T-cell (primary cell): Measurements from ENCODE around the gene NMNAT3. TPM values are rescaled to one million over a fixed set of nuclear protein-coding genes. Genes with fewer than 3 reads are reported as not detected.

Experiments
- ATAC-seq, 4 experiments: fragments of 200-7000 bp in 3 of 4; fragments of 150-1000 bp in 1 of 4; cut with Tn5 transposase; replicated peaks in 1 of 4; 1 replicate in 3 of 4; 2 replicates in 1 of 4; pipeline ENCODE4 v1.10.0; 2021; ENCODE audit warnings: moderate library complexity in 3 of 4, mild to moderate bottlenecking in 2 of 4, moderate number of reproducible peaks in 1 of 4
- CTCF ChIA-PET, 2 donors: fragments of 300-600 bp; sonication (Branson Sonifier 250); formaldehyde crosslinking; loops; one replicate each; lab custom pipeline; 2022; ENCODE audit warnings: antibody characterized with exemption in 2 of 2; lab: Charles Lee
- POLR2A ChIA-PET, 2 donors: fragments of 300-600 bp; sonication (Branson Sonifier 250); formaldehyde crosslinking; loops; one replicate each; lab custom pipeline; 2022; ENCODE audit warnings: antibody characterized with exemption in 2 of 2; lab: Charles Lee
- DNase-seq, 35 experiments: peaks; one replicate each; pipeline versions ENCODE4 v3.0.0 to v3.0.0-alpha.2; 2013 to 2023
- H3K27ac ChIP-seq: one replicate; pipeline ENCODE4 v1.5.1; 2013; ENCODE audit warnings: low read length
- H3K27me3 ChIP-seq, 2 experiments: replicated peaks in 1 of 2; 1 replicate in 1 of 2; 2 replicates in 1 of 2; pipeline versions ENCODE4 v1.6.1 to v1.7.0; 2013; ENCODE audit warnings: low read length in 1 of 2, mixed read lengths in 1 of 2; ENCODE audit not compliant: control insufficient read depth in 2 of 2, insufficient read depth in 2 of 2; ENCODE audit errors: extremely low read depth in 1 of 2
- H3K36me3 ChIP-seq, 2 donors: 1 replicate in 1 of 2; 2 replicates in 1 of 2; pipeline versions ENCODE4 v1.6.1 to v1.7.0; 2013; ENCODE audit warnings: low read length in 1 of 2; ENCODE audit not compliant: control insufficient read depth in 2 of 2, insufficient read depth in 1 of 2; ENCODE audit errors: extremely low read depth in 1 of 2
- H3K4me1 ChIP-seq, 2 experiments: 1 replicate in 1 of 2; 2 replicates in 1 of 2; pipeline versions ENCODE4 v1.6.1 to v1.7.0; 2013; ENCODE audit warnings: low read length in 2 of 2, mixed read lengths in 1 of 2; ENCODE audit not compliant: insufficient read depth in 2 of 2, control insufficient read depth in 1 of 2; ENCODE audit errors: extremely low read depth in 1 of 2
- H3K4me3 ChIP-seq, 2 donors: 1 replicate in 1 of 2; 2 replicates in 1 of 2; pipeline versions ENCODE4 v1.5.1 to v1.7.0; 2013; ENCODE audit warnings: mild to moderate bottlenecking in 2 of 2, low read length in 1 of 2, moderate library complexity in 1 of 2; ENCODE audit not compliant: control insufficient read depth in 1 of 2; ENCODE audit errors: extremely low read depth in 1 of 2
- H3K9me3 ChIP-seq: 2 replicates; pipeline ENCODE4 v1.7.0; 2013
- H3K27ac Mint-ChIP-seq, 2 donors: one replicate each; pipeline ENCODE4 v1.8.0; 2020 to 2021; ENCODE audit warnings: mild to moderate bottlenecking in 2 of 2, mixed read lengths in 2 of 2
- H3K27me3 Mint-ChIP-seq, 2 donors: one replicate each; pipeline ENCODE4 v1.8.0; 2021 to 2022; ENCODE audit warnings: mixed read lengths in 2 of 2
- H3K36me3 Mint-ChIP-seq: one replicate; pipeline ENCODE4 v1.8.0; 2021; ENCODE audit warnings: mixed read lengths
- H3K4me1 Mint-ChIP-seq, 3 donors: one replicate each; pipeline ENCODE4 v1.8.0; 2020 to 2022; ENCODE audit warnings: mixed read lengths in 3 of 3, mild to moderate bottlenecking in 1 of 3
- H3K4me3 Mint-ChIP-seq, 3 donors: one replicate each; pipeline ENCODE4 v1.8.0; 2020 to 2022; ENCODE audit warnings: mild to moderate bottlenecking in 3 of 3, mixed read lengths in 3 of 3, moderate library complexity in 3 of 3
- H3K9me3 Mint-ChIP-seq, 3 donors: one replicate each; pipeline ENCODE4 v1.8.0; 2020 to 2022; ENCODE audit warnings: mixed read lengths in 3 of 3
- WGBS: methylation state at CpG from one replicate; pipeline ENCODE4 v1.1.5; 2013; ENCODE audit warnings: missing lambda C conversion rate; ENCODE audit not compliant: insufficient coverage; 5-methylcytosine and 5-hydroxymethylcytosine counted together
- total RNA-seq, 35 experiments: library from RNA in 6 of 35; stranded (reverse) in 6 of 35; fragments of 120-200 nt in 1 of 35; gene quantifications; one replicate each; pipeline versions ENCODE4 v1.2.1 to v1.2.4 and lab custom pipeline; 2013 to 2026

NMNAT3 gene
- total RNA-seq, 5 donors from 2014 or later (not counting 1 experiment from before 2014, with no cell fraction given), result 2.4 to 5.3 (median 4.8) TPM

DNA sequence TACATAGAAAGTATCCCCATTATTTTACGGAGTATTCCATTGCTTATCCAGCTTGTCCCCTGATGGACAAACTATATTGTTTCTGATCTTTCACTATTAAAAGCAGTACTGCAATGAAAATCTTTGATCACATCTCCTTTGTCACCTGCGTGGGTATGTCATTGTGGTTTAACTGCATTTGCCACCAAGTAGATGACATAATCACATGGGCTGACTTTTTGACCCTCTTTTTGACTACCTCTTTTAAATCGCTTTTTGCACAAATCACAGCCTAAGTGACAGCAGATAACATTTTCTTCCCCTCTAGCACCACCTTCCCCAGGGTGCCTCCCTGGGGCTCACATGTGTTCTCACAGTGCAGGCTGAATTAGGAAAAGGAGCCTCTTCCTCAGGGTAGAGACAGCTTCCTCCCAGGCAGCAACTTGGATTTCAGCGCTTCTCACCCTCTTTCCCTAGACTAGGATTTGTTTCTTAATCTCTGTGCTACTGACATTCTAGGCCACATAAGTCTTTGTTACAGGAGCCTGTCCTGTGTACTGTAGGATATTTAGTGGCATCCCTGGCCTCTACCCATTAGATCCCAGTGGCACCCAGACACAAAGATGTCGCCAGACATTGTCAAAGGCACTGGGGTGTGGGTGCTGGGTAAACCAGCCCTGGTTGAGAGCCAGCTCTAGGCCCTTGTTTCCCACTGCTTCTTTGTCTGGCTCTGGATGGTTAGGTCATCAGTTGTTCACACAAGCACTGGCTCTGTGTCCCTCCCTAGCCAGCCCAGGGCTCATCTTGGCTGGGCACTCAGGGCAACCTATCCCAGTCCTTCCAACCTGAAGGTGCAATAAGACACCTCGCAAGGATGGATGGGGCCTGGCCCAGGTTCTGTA is 136.9 kb downstream of the NMNAT3 start:
- peaks cover 0 to 6% of the 10 kb centered on the region in 2 experiments for H3K4me1 ChIP-seq
- ATAC-seq (no peak), DNase-seq (no peak)
- no peaks in the 10 kb centered on the region for H3K36me3 ChIP-seq
- Mint-ChIP-seq H3K36me3 (no peaks in the 10 kb centered on the region), H3K4me3 (peak overlapping the region in 1 of 3 donors; percentile 54), H3K9me3 (no peaks in the 10 kb centered on the region), H3K27me3 (peaks cover 52 to 56% of the 10 kb centered on the region in 2 donors), H3K27ac (no peak overlapping the region), H3K4me1 (peaks cover 0 to 11% (median 9%) of the 10 kb centered on the region in 3 donors)
- no peaks in the 10 kb centered on the region for H3K9me3 ChIP-seq
- POLR2A ChIA-PET, result no interaction called here
- H3K27ac ChIP-seq, result no peak overlapping the region
- peaks cover 7 to 50% of the 10 kb centered on the region in 2 experiments for H3K27me3 ChIP-seq
- CTCF ChIA-PET, result no interaction called here
- H3K4me3 ChIP-seq, result no peak overlapping the region
- 83% methylated on average over 2 of the region's 6 CpGs for WGBS

- H3K36me3 ChIP-seq, result no peaks in the 10 kb centered on the region
- H3K4me1 ChIP-seq, result peaks cover 0 to 6% of the 10 kb centered on the region in 2 experiments
- no peaks in the 10 kb centered on the region for H3K9me3 ChIP-seq
- H3K9me3 Mint-ChIP-seq, result no peaks in the 10 kb centered on the region
- peaks cover 55 to 61% of the 10 kb centered on the region in 2 donors for H3K27me3 Mint-ChIP-seq
- ChIA-PET POLR2A (no interaction called here), CTCF (no interaction called here)
- no peak overlapping the region for H3K4me3 ChIP-seq
- H3K36me3 Mint-ChIP-seq, result no peaks in the 10 kb centered on the region
- no peak overlapping the region for H3K4me3 Mint-ChIP-seq
- peaks cover 0 to 11% (median 9%) of the 10 kb centered on the region in 3 donors for H3K4me1 Mint-ChIP-seq
- ATAC-seq, result no peak
- H3K27ac Mint-ChIP-seq, result no peak overlapping the region
- H3K27me3 ChIP-seq, result peaks cover 7 to 50% of the 10 kb centered on the region in 2 experiments
- no peak overlapping the region for H3K27ac ChIP-seq
- DNase-seq, result no peak
- WGBS, result 38% methylated on average over 20 of the region's 21 CpGs
Observed at GRCh38 chr3:139538733-139539132, 139.0 kb downstream of the NMNAT3 start.

DNA sequence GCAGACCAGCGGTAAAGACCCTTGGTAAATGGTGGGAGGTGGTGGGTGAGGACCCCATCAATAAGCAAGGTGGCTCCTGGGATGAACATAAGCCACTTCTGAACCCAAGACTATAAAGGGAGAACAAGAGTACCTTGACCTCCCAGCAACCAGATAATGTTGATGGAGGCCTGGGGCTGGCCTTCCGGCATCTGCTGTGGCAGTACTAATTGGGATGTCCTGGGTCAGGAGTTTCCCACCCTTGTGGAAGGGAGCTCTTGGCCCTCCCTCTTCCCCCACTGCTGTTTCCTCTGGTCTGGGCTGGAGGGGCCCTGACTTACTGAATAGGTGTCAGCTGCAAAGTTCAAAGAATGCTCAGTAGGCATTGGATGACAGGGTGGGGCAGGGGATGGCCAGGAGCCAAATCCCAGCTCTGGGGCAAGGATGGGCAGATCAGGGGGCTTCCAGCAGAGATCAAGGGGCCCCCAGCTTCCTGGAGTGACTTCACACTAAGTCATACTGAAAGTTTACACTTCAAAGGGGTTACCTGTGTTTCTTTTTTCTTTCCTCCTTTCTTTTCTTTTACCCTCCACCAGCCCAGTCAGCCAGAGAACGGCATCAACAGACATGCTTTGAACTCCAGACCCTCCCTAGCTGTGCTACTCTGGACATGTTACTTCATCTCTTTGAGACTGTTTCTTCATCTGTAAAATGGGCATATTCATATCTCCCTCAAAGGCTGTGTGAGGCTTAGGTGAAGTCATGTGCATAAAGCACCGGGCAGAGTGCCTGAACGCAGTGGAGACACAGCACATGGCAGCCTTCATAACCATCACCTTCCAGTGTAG is 139.8 kb downstream of the NMNAT3 start:
- Mint-ChIP-seq H3K36me3 (no peaks in the 10 kb centered on the region), H3K27ac (no peak overlapping the region), H3K27me3 (peaks cover 55 to 60% of the 10 kb centered on the region in 2 donors), H3K9me3 (no peaks in the 10 kb centered on the region), H3K4me1 (peaks cover 0 to 11% (median 9%) of the 10 kb centered on the region in 3 donors), H3K4me3 (no peak overlapping the region)
- POLR2A ChIA-PET, result no interaction called here
- no peaks in the 10 kb centered on the region for H3K36me3 ChIP-seq
- H3K4me1 ChIP-seq, result peaks cover 0 to 6% of the 10 kb centered on the region in 2 experiments
- WGBS, result 42% methylated on average over 2 of the region's 5 CpGs
- peaks cover 7 to 46% of the 10 kb centered on the region in 2 experiments for H3K27me3 ChIP-seq
- no peak for DNase-seq
- no peak overlapping the region for H3K4me3 ChIP-seq
- CTCF ChIA-PET, result no interaction called here
- no peak overlapping the region for H3K27ac ChIP-seq
- ATAC-seq, result no peak
- H3K9me3 ChIP-seq, result no peaks in the 10 kb centered on the region

- Histone ChIP-seq H3K4me1 (peaks cover 0 to 6% of the 10 kb centered on the region in 2 experiments), H3K4me3 (no peak overlapping the region), H3K9me3 (no peaks in the 10 kb centered on the region), H3K27ac (no peak overlapping the region), H3K36me3 (no peaks in the 10 kb centered on the region), H3K27me3 (peaks cover 7 to 39% of the 10 kb centered on the region in 2 experiments)
- ChIA-PET POLR2A (no interaction called here), CTCF (no interaction called here)
- Mint-ChIP-seq H3K27me3 (peaks cover 48 to 54% of the 10 kb centered on the region in 2 donors), H3K4me1 (peaks cover 0 to 11% (median 9%) of the 10 kb centered on the region in 3 donors), H3K36me3 (no peaks in the 10 kb centered on the region), H3K4me3 (no peak overlapping the region), H3K9me3 (no peaks in the 10 kb centered on the region), H3K27ac (no peak overlapping the region)
- no peak for DNase-seq
- ATAC-seq, result no peak
Observed at GRCh38 chr3:139537361-139537760, 140.4 kb downstream of the NMNAT3 start.

- no peak overlapping the region for H3K27ac Mint-ChIP-seq
- Histone ChIP-seq H3K9me3 (no peaks in the 10 kb centered on the region), H3K27ac (no peak overlapping the region), H3K36me3 (no peaks in the 10 kb centered on the region), H3K4me1 (peaks cover 0 to 6% of the 10 kb centered on the region in 2 experiments), H3K4me3 (no peak overlapping the region), H3K27me3 (peaks cover 5 to 26% of the 10 kb centered on the region in 2 experiments)
- H3K4me1 Mint-ChIP-seq, result peaks cover 0 to 4% (median 2%) of the 10 kb centered on the region in 3 donors
- H3K9me3 Mint-ChIP-seq, result no peaks in the 10 kb centered on the region
- ChIA-PET POLR2A (no interaction called here), CTCF (interaction anchor here in 1 of 2 donors (0.5 kb wide), 1 partner anchor 106 kb away, joined by 4 read pairs; no protein-coding TSS in a partner anchor)
- H3K27me3 Mint-ChIP-seq, result peaks cover 31 to 33% of the 10 kb centered on the region in 2 donors
- no peaks in the 10 kb centered on the region for H3K36me3 Mint-ChIP-seq
- WGBS, result 81% methylated on average over 10 of the region's 12 CpGs
- no peak overlapping the region for H3K4me3 Mint-ChIP-seq
- no peak for DNase-seq
- no peak for ATAC-seq
Observed at GRCh38 chr3:139534992-139535879, 142.5 kb downstream of the NMNAT3 start.
